Progenitor cell of endocrine pancreas (in vitro differentiated cells): ENCODE results near the gene PLEKHG4B. TPM values are rescaled to one million over a fixed set of nuclear protein-coding genes. Genes with fewer than 3 reads are reported as not detected.

ENCODE experiments used
- DNase-seq: peaks from one replicate; pipeline ENCODE4 v3.0.0; 2021; ENCODE audit warnings: low spot score; ENCODE audit not compliant: unreplicated experiment
- H3K27ac Mint-ChIP-seq: 2 replicates; pipeline ENCODE4 v1.8.0; 2021; ENCODE audit warnings: mild to moderate bottlenecking, moderate library complexity, mixed read lengths
- H3K27me3 Mint-ChIP-seq: 2 replicates; pipeline ENCODE4 v1.8.0; 2021; ENCODE audit warnings: mixed read lengths
- H3K36me3 Mint-ChIP-seq: 2 replicates; pipeline ENCODE4 v1.8.0; 2022; ENCODE audit warnings: mixed read lengths; ENCODE audit not compliant: insufficient read depth
- H3K4me1 Mint-ChIP-seq: 2 replicates; pipeline ENCODE4 v1.8.0; 2021; ENCODE audit warnings: low read depth, mixed read lengths
- H3K4me3 Mint-ChIP-seq: 2 replicates; pipeline ENCODE4 v1.8.0; 2021; ENCODE audit warnings: low read depth, mild to moderate bottlenecking, moderate library complexity, mixed read lengths
- H3K9me3 Mint-ChIP-seq: 2 replicates; pipeline ENCODE4 v1.8.0; 2021; ENCODE audit warnings: low read depth, mixed read lengths
- CTCF ChIP-seq: fragments of 200-600 bp; sonication (generic); IDR thresholded peaks from one replicate; pipeline ENCODE4 v1.5.0; 2021; ENCODE audit warnings: antibody characterized with exemption, mild to moderate bottlenecking; ENCODE audit not compliant: unreplicated experiment
- total RNA-seq: library from RNA; stranded (reverse); gene quantifications from 2 replicates; pipeline ENCODE4 v1.2.1, GENCODE V29; 2021

PLEKHG4B gene
- total RNA-seq, 1 donor from 2014 or later = 59.5 TPM

- TF ChIP-seq CTCF = no peak
- no peak for DNase-seq
- Mint-ChIP-seq H3K27ac (no peak overlapping the region), H3K27me3 (peaks cover 72% of the 10 kb centered on the region), H3K4me3 (no peak overlapping the region), H3K36me3 (no peaks in the 10 kb centered on the region), H3K4me1 (peaks cover 3% of the 10 kb centered on the region), H3K9me3 (no peaks in the 10 kb centered on the region)
These were observed 41.1 kb upstream of the PLEKHG4B start for GRCh38 chr5:50724-51499.

GRCh38 chr5:51500-51823, 40.5 kb upstream of the PLEKHG4B start:
- no peak for DNase-seq
- TF ChIP-seq CTCF = no peak
- no peak overlapping the region for H3K27ac Mint-ChIP-seq
- no peaks in the 10 kb centered on the region for H3K9me3 Mint-ChIP-seq
- peaks cover 3% of the 10 kb centered on the region for H3K4me1 Mint-ChIP-seq
- H3K36me3 Mint-ChIP-seq = no peaks in the 10 kb centered on the region
- H3K4me3 Mint-ChIP-seq = no peak overlapping the region
- peaks cover 71% of the 10 kb centered on the region for H3K27me3 Mint-ChIP-seq

- DNase-seq = peak; percentile 54
- Mint-ChIP-seq H3K9me3 (no peaks in the 10 kb centered on the region), H3K27me3 (peaks cover 60% of the 10 kb centered on the region), H3K4me1 (no peaks in the 10 kb centered on the region), H3K4me3 (peak overlapping the region; percentile 61), H3K36me3 (no peaks in the 10 kb centered on the region), H3K27ac (no peak overlapping the region)
- no peak for TF ChIP-seq CTCF
These were observed 38.4 kb upstream of the PLEKHG4B start for GRCh38 chr5:53381-54174.

GRCh38 chr5:54175-54730, 37.7 kb upstream of the PLEKHG4B start:
- H3K4me3 Mint-ChIP-seq = peak overlapping the region; percentile 61
- H3K36me3 Mint-ChIP-seq = no peaks in the 10 kb centered on the region
- peaks cover 56% of the 10 kb centered on the region for H3K27me3 Mint-ChIP-seq
- no peaks in the 10 kb centered on the region for H3K4me1 Mint-ChIP-seq
- H3K27ac Mint-ChIP-seq = no peak overlapping the region
- no peak for TF ChIP-seq CTCF
- no peak for DNase-seq
- H3K9me3 Mint-ChIP-seq = no peaks in the 10 kb centered on the region

GRCh38 chr5:54876-55569, 36.9 kb upstream of the PLEKHG4B start:
- no peaks in the 10 kb centered on the region for H3K36me3 Mint-ChIP-seq
- H3K4me1 Mint-ChIP-seq = no peaks in the 10 kb centered on the region
- DNase-seq = no peak
- H3K9me3 Mint-ChIP-seq = no peaks in the 10 kb centered on the region
- no peak overlapping the region for H3K27ac Mint-ChIP-seq
- TF ChIP-seq CTCF = no peak
- peaks cover 54% of the 10 kb centered on the region for H3K27me3 Mint-ChIP-seq
- peak overlapping the region; percentile 57 for H3K4me3 Mint-ChIP-seq
